HG03196 (cell line): ENCODE measurements around the gene MXD4.

Experiments
- ATAC-seq: cut with Tn5 transposase; IDR thresholded peaks from one replicate; pipeline ENCODE4 v1.9.1; 2021; ENCODE audit not compliant: unreplicated experiment

The MXD4 gene

DNA sequence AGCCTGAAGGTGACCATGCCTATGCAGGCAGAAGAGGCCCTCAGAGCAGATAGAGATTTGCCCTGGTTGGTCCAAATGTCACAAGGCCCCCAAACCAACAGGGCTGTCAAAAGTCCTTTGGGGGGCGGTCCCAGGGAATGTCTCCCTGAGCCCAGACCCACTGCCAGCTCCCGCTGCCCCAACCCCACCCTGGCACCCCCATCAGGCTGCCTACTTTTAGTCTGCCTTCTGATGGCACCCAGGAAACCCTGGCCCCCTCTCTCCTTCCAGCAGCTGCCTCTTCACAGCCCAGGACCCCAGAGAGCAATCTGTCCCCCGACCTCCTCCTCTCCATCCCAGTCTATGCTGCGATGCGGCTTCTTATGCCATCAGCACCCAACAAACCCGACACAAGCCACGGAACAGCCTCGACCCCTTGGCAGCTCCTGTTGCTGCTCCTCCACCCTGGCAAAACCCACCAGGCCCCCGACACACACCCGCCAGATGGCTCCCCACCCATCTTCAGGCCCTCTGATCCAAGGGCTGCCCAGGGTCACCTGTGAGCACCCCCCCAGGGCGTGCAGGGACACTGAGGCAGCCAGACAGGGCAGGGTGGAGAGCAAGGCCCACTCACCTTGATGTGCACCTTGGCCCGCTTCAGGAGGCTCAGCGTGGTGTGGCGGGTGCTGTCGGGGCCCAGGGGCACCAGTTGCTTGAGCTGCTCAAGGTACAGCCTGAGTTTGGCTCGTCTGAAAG is 9.9 kb downstream of the MXD4 start:
- no peak for ATAC-seq

DNA sequence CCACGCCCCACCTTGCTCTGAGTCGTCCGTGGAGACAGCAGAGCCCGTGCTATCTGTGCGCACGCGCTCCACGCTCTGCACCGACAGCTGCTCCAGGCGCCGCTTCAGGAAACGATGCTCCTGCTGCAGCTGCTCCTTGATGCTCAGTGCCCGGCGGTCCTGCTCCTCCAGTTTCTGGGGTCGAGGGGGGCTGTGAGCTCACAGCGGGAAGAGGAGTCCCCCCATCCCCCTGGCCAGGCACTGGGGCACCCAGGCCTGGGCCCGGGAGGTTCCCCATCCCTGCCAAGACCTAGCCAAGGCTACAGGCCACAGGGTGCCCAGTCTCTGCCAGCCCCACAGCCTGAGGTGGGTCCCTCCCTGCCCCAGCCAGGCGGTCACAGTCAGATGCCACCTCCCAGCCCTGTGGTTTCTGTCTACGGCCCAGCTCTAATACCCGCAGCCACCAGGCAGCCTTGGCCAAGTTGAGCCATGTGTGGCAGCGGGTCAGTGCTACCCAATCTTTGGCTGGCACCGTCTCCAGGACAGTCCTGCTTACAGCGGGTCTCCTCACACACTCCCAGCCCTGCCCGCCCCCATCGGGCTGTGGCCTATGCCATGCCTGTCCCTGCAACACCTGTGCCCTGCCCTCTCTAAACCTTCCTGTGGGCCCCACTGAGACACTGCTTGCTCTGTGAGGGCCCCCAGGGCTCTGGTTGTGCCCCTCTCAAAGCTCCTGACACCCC is 10.7 kb downstream of the MXD4 start:
- no peak for ATAC-seq

DNA sequence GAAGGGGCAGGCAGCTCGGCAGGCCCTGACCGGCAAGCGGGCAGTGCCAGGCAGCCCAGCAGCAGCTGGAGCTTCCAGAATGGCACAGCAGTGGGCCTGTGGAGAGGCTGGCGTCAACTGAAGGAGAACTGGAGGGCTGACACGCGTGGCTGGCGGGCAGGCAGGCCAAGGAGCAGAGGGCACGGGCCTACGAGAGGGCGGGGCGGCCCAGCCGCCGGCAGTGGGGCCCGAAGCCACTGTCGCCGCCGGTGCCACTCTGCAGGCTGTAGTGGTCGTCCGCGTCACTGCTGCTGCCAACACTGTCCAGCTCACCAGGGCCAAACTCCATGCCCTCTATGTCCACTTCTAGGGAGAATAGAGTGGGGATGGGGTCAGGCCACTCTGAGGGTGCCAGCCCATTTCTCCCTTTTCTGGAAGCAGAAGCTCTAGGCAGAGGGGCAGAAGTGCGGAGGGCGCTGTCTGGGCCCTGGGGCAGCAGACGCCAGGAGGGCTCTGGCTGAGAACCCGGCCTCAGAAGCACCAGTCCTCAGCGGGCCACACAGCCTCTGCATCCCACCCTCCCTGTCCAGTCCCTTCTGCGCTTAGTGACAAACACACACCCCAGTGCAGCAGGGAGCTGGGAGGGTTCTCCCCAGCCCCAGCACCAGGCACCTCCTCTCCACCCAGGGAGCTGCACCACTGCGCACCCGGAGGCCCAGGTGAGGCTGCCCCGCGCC is 11.4 kb downstream of the MXD4 start:
- no peak for ATAC-seq

DNA sequence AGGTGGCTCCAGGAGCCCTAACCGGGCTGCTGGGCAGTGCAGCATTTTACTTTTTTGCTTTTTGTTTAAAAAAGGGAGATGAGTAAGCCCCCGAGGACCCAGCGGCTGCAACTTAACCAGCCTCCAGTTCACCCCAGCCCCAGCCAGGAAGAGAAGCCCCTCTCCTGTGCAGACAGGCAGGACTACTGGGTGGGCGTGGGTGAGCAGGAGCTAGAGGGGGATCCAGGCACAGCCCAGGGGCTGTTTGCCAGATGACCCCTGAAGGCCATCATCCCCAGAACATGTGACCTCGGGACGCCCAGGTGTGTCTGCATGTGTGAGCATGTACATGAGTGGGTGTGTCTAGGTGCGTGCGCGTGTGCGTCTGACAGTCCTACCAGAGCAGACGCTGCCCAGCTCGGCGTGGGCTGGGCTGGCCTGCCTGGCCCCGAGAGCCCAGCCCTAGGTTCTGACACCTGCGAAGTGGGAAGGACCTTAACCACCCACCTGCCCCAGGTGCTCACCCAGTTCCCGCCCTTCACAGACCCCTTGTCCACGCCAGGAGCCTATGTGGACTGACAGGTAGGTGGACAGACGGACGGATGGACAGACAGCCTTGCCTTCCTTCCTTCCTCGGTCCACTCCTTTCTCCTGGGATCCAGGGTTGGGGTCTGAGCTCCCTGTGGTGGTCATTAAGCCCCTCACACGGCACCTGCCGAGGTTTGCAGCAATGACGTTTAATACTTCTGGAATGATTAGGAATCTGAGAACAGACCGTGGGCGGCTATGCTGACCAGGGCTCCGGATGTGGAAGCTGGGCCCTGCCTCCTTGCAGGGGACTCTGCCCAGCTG is 12.2 kb downstream of the MXD4 start:
- ATAC-seq, result no peak

DNA sequence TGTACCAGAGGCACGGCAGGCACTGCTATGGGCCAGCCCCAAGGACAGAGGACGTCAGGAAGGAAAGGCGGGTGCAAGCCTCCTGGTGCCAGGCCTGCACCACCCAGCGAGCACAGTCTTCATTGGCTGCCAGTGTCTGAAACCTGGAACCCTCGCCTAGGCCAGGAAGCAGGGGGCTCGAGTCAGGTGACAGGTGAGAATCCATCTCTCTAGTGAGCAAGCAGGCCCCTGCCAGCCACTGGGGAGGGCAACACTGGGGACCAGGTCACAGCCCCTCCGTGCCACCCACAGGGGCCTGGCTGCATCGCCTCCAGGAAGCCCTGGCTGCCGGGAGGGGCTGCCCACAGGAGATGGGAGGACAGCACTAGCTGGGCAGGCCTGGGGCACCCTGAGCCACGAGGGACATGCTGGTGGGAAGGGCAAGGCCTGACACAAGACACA is 13.1 kb downstream of the MXD4 start:
- ATAC-seq, result no peak

DNA sequence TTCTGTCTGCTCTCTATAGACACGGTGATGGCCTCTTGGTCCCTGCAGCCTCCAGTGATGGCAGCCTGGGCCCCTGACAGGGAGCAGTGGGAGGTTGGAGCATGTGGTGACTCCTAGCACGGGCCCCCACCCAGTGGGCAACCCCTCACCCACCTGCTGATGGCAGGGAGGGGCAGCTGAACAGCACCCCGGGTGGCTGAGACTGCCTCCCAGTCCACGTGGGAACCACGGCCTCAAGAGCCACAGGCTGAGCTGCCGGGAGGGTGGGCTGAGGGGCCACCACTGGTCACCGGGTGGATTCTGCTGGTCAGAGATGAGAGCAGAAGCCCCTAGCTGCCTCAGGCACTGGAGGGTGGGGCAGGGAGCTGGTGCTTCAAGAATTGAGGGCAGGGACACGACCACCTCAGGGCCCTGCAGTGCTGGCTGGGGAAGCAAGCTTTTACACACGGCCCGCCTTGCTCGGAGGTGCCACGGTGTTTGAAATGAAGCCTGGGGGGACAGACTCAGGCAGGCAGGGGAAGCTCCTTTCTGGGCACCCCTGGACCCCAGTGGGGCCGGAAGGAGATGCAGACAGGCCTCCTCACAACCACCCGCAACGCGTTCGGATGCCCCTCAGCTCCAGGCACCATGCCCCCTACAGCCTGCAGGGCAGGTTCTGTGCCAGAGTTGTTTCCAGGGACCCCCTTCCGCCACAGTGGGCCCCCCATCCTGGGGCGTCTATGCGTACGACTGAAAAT is 13.7 kb downstream of the MXD4 start:
- no peak for ATAC-seq

DNA sequence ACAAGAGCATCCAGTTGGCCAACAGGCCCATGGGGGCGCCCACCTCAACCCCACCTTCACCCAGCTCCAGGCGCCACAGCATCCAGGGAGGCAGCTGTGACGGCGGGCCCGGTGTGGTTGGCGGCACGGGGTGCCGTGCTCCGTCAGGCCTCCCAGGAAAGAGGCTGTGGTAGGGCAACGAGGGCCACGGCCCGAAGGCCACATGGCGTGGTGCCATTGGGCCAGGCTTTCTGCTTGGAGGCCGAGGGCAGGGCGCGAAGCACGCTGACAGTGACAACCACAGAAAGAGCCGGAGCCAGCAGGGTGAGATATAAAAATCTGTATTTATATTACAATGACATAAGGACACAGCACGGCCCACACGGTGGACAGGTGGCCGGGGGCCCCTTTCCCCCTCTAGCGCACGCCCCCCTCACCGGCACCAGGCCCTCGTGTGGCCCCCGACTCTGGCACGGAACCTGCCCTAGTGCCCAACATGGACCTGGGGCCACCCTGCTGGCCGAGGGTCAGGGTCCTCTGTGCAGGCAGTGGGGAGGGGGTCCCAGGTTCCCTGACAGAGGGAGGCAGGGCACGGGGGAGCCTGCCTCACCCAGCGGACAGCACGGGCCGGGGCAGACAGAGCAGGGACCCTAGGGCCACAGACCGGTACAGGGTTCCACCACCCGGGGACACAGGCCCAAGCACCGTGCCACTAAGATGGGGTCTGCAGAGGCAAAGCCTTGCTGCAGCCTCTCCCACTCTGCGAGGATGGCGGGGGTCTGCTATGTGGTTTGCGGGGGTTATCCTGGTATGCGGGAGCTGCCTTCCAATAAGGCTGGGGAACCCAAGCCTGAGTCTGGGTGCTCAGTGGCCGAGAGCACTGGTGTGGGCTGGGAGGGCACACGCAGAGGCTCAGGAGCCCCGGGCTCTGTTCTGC is 14.5 kb downstream of the MXD4 start:
- ATAC-seq, result no peak

DNA sequence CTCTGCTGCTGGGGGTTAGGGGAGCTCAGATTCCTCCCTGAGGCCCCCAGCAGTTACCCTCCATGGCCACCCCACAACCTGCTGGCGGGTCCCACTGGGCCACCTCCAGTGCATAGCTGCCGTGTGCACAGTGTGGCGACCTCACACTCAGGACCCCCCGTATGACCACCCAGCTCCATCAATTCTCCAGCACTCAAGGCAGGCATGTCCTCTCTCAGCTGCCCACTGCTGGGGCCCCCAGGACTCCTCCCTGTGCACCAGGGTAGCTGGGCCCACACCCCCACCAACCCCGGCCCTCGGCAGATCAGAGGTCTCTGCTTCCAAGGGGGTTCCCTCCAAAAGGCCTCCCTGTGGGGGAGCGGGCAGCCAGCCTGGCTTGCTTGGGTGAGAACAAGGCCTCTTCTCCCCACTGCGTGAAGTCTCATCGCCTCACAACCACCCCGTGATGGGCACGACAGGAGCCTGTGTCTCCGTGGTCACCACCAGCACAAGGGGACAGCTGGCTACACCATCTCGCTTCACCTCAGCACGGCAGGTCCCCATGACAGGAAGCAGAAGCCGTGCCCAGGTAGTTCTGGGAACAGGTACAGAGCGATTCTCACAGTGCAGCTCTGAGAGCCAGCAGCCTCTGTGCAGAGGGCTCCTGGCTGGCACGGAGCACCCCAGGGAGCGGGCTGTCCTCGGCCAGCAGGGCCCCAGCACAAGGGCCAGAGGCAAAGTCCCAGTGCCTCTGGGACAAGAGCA is 15.4 kb downstream of the MXD4 start:
- ATAC-seq, result no peak

DNA sequence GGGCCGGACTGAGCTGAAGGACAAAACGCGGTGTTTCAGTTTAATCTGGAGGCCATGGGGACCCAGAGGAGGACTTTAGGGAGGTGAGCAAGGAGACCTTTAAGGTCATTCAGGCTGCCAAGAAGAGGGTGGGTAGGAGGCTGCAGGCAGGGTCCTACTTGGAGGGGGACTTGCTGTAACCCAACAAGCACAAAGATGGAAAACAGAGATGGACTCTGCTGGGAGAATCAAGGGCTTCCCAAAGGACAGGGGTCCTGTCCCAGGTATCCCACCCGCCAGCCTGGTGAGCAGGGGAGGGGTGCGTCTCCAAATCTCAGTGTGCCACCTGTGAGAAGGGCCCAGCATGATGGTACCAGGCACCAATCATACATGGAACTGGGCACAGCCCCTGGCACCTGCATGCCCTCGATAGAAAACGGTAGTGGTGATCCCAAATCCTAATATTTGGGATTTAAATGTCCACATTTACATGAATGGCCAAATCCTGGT is 16.1 kb downstream of the MXD4 start:
- no peak for ATAC-seq

DNA sequence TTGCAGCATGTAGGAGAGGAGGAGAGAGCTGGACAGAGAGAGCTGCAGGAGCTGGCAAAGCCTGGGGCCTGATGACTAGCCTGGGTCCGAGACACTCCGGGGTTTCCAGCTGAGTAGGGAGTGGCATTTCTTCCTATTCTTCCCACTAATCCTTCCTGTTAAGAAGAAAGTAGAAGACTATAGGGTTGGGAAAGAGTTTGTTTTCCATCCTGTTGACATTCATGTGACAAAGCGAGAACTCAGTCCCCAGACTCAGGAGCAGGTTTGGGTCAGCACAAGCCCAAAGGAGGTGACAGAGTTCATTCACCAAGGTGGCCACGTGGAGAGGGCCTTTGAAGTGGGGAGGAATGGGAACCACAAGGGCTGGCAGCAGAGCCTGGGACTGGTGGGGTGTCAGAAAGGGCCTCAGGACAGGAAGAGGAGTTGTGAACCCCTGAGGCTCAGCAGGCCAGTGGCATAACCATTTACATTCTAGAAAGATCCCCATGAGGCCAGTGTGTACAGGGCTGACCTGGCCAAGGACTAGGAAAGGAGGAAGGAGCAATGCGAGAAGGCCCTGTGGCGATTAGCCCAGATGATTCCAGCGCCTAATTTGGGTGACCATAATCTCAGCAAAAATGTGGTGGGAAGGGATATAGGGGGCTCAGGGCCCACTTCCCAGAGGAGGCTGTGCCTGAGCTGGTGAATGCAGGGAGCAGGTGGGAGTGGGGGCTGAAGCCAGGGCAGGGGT is 16.7 kb downstream of the MXD4 start:
- ATAC-seq, result no peak

DNA sequence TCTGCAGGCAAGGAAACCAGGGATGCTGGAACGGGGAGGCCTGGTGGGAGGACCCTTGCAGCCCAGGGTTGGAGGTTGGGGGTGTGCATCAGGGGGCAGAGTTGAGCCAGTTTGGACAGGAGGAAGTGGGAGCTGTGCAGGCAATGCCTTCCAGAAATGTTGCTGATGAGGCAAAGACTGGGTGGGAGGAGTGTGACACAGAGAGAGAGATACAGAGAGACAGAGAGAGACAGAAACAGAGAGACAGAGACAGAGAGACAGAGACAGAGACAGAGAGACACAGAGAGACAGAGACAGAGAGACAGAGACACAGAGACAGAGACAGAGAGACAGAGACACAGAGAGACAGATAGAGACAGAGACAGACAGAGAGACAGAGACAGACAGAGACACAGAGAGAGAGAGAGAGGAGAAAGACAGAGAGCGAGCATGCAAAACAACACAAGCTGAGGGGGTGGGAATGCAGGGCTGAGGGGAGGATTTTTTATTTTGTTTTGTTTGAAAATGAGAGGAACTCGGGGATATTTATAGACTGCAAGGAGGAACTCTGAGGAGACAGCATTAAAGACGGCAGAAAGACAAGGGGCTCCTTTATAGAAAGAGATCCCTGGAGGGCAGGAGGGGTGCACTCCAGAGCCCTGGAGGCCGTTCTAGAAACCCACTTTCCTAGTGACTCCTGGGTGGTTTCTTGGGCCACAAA is 18.1 kb downstream of the MXD4 start:
- no peak for ATAC-seq

DNA sequence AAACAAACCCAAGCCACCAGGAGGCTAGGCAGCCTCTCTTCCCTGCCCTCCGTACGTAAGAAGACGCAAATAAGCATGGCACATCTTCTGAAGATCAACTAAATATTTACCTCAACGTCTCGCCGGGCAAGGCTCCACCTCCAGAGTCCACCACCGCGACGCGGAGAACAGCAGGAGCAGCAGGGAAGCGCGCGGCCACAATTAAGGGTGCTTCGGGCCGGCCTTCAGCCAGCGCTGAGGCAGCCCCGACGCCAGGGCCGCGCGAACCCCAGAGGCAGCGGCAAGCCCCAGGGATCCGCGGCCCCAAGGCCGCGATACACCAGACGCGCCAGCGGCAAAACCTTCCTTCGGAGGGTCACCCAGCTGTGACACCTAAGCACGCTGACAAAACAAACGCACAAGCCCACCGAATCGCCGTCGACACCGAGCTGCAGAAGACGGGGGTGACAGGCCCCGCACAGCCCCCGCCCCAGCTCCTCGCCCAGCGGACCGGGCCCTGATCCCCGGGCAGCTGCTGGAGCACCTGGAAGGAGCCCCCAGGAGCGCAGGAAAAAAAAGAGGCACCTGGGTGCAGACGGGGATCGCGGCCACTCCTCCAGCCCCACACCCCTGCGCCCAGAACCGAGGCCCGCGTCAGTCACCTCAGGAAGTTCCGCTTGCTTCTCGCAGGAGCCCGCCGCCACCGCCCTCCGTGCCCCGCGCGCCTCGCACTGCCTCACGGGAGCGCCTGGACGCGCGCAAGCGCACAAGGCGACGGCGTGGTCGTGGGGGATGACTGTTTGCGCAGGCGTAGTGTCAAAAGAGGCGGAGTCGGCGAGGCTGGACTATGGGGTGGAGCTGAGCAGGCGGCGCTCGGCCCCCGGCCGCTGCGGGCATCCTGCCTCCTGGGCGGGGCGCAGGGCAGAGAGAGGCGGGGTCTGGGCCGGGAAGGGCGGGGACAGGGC is 20.2 kb downstream of the MXD4 start, which contains the start of the genes HAUS3 and POLN:
Gene HAUS3 (minus strand): TSS at position 712 of the 944 bp plus-strand sequence. CDS start 1,175 bp downstream, outside the sequence.
Gene POLN (minus strand): TSS at position 712 of the 944 bp plus-strand sequence. CDS start 12,890 bp downstream, outside the sequence.
- ATAC-seq, result peak; percentile 80

DNA sequence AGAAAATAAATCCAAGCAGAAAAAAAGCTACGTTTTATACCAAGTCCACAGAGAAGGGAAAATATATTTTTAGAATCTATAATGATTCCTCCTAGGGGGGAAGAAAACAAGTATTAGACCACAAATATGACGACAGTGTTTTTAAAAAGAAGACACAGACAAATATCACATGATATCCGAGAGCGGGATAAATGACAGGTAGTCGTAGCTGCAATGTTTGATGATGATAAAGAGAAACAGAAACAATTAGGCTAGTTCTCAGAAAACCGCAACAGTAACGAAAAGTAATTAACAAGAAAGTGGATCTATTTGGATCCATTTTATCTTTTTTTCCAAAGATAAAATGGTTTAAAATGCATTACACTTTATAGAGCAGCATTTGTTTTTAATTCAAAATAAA is 20.9 kb downstream of the MXD4 start:
- ATAC-seq, result no peak

DNA sequence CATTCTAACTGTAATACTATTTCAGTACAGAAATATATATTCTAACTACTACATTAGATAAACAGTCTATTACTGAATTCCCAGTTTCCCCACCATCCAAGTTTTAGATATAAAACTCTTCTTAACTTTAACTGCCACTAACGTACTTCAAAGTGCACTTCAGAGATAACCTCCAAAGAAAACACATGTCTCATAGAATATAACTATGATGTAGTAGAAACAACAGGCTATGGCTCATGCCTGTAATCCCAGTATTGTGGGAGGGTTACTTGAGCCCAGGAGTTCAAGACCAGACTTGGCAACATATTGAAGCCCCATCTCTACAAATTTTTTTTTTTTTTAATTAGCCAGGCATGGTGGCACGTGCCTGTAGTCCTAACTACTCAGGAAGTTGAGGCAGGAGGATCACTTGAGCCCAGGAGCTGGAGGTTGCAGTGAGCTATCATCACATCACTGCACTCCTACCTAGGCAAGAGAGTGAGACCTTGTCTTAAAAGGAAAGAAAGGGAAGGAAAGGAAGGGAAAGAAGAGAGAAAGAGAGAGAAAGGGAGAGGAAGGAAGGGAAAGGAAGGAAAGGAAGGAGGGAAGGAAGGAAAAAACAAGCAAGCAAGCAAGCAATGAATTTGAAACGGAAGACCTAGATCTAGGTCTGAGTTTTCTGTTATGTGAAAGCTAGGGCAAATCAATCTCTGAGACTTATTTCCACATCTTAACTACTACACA is 24.8 kb downstream of the MXD4 start:
- ATAC-seq, result no peak

DNA sequence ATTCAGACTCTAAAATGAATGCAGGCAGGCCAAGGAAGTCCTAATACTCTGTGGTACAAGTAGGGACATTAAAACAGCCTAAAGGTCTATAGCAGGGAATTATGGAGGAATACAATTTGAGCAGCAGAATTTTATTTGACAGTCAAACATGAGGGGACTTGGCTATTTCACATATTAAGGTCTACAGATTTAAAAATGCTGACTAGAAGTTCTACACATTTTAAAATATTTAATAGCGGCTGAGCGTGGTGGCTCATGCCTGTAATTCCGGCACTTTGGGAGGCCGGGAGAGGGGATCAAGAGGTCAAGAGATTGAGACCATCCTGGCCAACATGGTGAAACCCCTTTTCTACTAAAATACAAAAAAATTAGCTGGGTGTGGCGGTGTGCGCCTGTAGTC is 30.8 kb downstream of the MXD4 start:
- no peak for ATAC-seq
